H1 (cell line): ENCODE results near the gene FAT2. TPM values are rescaled to one million over a fixed set of nuclear protein-coding genes. Genes with fewer than 3 reads are reported as not detected.

Source experiments
- RFX5 ChIP-seq: IDR thresholded peaks from 2 replicates; pipeline ENCODE4 v1.6.1; 2011; ENCODE audit warnings: low read depth, low read length, improper control_type of control experiment, borderline replicate concordance
- TAF7 ChIP-seq: optimal IDR thresholded peaks from 2 replicates; pipeline ENCODE3; 2011; ENCODE audit warnings: low read depth, mild to moderate bottlenecking, inconsistent platforms, low read length, moderate library complexity, borderline replicate concordance
- ZNF274 ChIP-seq: IDR thresholded peaks from 2 replicates; pipeline ENCODE4 v1.7.0; 2012; ENCODE audit warnings: low read length, borderline replicate concordance; ENCODE audit errors: extremely low read depth
- polyA plus RNA-seq, 7 experiments: library from polyadenylated mRNA; depleted of rRNA in 3 of 7; stranded (reverse) in 5 of 7; unstranded in 2 of 7; fragments of >200 nt in 5 of 7; fragments of 200-250 nt in 2 of 7; gene quantifications; 1 replicate in 5 of 7; 2 replicates in 1 of 7; 4 replicates in 1 of 7; pipeline versions ENCODE4 v1.2.1 to v1.2.3, GENCODE V29; 2011 to 2013; ENCODE audit warnings: missing spikeins in 2 of 7, mixed read lengths in 2 of 7
- total RNA-seq: library from RNA; stranded (reverse); fragmentation: NEBNext Ultra II Directional; extraction: Animal tissue kit (Norgen Biotek cat#: 25700); gene quantifications from 2 replicates; pipeline ENCODE4 v1.2.1, GENCODE V29; 2021

The FAT2 gene
- total and polyA plus RNA-seq, 2 of the 8 experiments (the other 6 are each of a cell fraction or from before 2014, with no cell fraction given), result 0.12 to 0.30 TPM

DNA sequence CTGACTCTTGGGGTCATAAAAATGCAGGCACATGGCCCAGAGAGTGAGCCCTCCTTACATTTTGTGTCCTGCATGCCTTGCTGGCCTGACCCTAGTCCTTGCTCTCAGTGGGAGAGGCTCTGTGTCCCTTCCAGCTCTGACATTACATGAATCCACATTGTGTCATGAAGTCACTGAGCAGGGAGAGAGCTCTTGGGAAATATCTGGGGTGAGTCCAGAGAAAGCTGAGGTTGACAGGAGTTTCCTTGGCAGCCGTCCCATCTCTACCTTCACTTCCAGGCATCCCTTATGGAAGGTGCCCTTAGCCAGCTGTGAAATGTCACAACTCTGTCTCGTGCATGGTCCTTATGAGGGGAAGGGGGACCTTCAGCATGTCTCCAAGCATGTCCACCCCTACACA lies 41.0 kb downstream of the FAT2 start (continued):
- no peak for TF ChIP-seq ZNF274
- TF ChIP-seq TAF7, result no peak
- no peak for TF ChIP-seq RFX5
